GM12874 (cell line): ENCODE measurements around the gene CTNND2.

Source experiments
- TF ChIP-seq, protein P1 (sequence below): IDR thresholded peaks from 2 replicates; pipeline ENCODE4 v1.5.1; 2011; ENCODE audit warnings: low read depth, mild to moderate bottlenecking, control low read depth, low read length, moderate library complexity; ENCODE audit not compliant: insufficient read depth

The CTNND2 gene

DNA sequence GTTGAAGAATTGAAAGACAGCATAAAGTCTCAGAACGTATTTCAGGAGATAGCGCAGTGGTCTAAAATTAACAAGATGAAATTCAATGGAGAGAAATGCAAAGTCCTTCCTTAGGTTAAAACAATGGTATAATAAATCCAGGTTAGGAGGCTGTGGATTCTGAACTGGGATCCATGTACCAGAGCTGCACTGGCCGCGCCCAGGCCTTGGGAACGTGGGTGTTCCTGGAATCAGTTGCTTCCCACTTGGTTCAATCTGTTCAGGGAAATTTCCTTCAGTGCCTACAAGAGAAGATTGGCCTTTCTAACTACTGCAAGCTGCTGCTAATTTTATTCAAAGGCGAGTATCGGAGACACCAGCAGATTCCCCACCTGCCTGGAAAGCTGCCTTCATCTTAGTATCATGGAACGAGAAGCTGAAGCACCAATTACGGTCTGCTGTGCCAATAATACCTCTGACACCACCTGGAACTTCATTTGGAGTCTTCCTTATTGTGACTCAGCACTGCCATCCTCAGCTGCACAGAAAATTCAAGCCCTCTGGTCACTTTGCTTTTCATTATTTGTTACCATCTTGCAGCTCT is 14.3 kb upstream of the CTNND2 start:
- TF ChIP-seq, protein P1, sequence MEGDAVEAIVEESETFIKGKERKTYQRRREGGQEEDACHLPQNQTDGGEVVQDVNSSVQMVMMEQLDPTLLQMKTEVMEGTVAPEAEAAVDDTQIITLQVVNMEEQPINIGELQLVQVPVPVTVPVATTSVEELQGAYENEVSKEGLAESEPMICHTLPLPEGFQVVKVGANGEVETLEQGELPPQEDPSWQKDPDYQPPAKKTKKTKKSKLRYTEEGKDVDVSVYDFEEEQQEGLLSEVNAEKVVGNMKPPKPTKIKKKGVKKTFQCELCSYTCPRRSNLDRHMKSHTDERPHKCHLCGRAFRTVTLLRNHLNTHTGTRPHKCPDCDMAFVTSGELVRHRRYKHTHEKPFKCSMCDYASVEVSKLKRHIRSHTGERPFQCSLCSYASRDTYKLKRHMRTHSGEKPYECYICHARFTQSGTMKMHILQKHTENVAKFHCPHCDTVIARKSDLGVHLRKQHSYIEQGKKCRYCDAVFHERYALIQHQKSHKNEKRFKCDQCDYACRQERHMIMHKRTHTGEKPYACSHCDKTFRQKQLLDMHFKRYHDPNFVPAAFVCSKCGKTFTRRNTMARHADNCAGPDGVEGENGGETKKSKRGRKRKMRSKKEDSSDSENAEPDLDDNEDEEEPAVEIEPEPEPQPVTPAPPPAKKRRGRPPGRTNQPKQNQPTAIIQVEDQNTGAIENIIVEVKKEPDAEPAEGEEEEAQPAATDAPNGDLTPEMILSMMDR = no peak

DNA sequence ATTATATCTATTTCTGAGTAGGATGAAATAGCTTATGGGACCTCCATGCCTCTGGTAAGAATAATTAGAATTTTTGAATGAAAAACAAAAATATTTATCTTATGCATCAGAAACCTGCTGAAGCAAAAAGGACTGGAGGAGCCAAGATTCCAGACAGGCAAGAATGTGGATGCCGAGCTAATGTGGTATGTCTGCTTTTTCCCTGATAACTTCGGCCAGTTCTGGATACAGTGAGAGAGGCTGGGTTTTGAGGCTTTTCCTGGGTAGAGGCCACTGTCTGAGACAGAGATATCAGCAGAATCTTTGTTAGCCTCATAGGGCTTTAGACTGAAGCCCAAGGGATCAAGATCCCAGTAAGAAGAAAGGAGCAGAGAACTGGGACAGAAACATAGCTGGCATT is 5.2 kb upstream of the CTNND2 start:
- TF ChIP-seq, protein P1 = no peak

DNA sequence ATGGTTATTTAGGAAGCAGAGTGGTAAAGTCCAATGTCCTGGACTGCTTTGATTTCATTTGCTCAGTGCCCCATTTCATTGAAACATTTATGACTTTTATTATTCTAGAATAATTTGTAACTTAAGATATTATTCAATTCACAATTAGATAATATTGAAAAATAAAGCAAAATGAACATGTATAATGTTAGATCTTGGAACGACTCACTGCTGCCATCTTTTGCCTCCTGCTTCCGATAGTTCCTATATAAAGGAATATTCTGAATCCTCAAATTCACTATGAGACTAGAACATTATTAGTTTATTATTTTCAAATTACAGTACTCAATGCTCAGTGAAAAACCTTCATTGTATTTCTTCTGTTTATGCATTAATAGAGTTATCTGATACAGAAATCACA is 2.3 kb upstream of the CTNND2 start:
- TF ChIP-seq, protein P1 = no peak

DNA sequence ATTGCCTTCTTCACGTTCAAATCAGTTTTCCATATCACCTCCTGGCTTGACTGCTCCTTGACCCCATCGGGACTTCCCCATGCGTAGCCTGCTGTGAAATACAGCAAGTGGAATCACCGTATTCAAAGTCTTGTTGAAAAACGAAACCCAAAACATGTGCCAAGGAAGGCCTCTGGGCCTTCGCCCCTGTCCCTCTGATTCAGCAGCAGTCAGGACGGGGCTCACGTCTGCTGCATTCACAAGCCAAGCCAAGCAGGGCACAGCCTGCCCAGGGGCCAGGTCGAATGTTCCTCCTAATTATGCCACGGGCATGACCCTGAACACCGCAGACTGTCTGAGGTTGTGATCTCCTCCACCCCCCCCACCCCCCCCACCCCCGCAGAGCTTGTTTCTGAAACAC is 960 bp upstream of the CTNND2 start:
- TF ChIP-seq, protein P1 = no peak

DNA sequence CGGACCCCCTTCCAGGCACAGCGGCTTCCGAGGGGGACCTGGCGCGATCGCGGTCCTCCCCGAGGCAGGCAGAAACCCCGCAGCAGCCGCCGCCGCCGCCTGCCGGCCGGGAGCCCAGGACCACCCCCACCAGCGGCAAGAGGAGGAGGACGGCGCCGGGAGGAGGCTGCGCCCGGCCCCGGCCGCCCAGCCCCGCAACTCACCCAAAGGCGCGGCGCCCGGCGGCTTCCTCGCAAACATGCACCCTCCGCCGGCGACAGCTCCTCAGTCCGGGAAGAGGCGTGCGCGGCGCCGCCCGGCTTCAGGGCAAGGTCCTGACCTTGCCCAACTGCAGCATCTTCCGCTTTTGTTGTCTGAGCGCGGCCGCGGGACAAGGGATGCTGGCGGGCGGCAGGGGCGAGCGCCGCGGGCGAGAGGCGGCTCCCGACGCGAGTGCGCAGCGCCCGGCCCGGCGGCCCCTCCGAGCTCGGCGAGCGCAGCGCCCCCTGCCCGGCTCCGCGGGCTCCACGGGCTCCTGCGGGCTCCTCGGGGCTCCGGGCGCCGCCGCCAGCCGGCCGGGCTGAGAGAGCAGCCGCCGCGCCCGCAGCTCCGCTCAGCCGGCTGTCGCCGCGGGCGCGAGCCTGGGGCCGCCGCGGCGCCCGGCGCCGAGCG is 507 bp downstream of the CTNND2 start:
- TF ChIP-seq, protein P1 = no peak

DNA sequence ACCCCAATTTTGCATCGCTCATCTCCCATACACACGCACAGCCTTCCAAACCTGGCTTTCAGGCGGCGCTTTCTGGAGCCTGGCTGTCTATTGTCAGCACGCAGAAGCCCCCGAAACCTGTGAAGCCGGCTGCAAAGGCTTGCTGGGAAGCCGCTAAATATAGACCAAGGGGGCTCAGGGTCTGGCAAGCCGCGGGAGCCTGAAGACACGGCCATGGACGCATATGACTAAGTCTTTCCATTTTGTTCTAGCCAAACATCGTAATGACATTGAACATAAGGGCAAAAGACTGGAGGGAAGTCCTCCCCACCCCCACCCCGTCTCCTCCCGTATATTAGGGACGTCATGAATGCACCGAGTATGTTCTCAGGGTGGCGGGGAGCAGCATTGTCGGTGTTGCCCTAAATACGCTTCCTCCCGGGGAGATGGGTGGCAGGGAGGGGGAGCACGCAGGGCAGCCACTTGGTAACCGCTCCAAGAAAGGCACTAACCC is 1.1 kb downstream of the CTNND2 start:
- TF ChIP-seq, protein P1 = no peak

DNA sequence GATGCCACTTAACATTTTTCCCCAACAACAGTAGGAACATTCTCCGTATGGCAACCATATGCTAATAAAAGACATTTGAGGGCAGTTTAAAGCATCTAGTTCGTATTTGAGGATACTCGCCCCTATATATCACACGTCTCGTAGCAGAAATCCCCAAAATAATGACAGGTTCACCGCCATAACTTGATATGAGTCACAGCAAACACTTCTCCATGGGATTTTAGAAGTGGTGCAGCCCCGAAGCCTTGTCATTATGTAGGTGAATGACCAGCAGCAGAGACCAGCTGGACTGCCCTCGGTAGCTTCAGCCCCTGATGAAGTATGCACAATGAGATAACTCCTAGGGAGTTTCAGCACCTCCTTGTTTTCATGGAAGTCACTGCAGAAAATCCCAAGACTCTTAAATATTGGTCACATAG is 2.0 kb downstream of the CTNND2 start:
- TF ChIP-seq, protein P1 = no peak
